ENCODE data around the gene PSENEN.
A peak's percentile ranks its signal among the peaks of the same experiment; 100 is the strongest.
"Not testable (repeated sequence)": the region's sequence is repeated elsewhere in the genome, so short reads cannot be mapped to it uniquely, and the experiment has no call there.

PSENEN gene

DNA sequence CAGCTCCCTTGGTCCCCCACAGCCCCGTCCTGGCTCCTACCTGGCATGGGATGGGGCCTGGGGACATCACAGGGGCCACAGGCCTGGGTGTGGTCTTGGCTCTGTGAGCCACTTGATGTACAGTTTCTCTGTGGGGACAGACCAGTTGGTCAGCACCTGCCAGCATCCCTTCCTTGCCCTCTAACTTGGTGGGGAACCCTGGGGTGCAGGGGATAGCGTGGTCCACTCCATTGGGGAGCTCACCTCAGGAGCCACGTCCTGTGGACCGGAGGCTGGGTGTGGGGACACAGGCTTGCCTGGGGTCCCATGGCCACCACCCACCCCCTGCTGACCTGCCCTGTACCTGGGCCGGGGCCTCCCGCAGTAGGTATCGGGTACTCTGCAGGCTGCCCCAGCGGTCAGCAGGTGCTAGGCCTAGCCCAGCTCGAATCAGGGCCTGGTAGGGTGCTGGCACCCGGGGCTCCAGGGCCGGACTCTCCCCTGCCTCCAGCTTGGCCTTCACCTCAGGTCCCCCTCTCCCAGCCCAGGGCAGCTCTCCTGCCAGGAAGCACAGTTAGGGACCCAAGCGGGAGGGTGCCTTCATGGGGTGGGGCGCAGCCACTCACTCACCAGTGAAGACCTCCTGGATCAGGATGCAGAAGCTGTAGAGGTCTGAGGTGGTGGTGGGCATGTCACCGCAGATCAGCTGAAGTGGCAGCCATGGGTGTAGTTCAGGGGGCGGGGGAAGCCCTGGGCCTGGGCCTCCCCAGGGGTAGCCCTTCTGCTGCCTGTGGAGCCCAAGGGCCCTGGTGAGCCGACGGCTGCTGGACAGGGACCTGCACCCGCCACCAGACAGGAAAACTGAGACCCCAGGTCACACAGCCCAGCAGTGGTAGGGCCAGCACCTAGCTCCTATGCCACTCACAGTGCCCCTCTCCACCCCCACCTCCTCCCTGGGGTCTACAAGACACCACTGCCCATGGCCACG lies 44.8 kb downstream of the PSENEN start:
- no peak for DNase-seq

GRCh38 chr19:35790981-35791813 lies 45.7 kb downstream of the PSENEN start:
- peak in 1 of 2 experiments; percentile 27 for DNase-seq

- no peak for DNase-seq
Observed at GRCh38 chr19:35791814-35792279, 46.4 kb downstream of the PSENEN start.

DNA sequence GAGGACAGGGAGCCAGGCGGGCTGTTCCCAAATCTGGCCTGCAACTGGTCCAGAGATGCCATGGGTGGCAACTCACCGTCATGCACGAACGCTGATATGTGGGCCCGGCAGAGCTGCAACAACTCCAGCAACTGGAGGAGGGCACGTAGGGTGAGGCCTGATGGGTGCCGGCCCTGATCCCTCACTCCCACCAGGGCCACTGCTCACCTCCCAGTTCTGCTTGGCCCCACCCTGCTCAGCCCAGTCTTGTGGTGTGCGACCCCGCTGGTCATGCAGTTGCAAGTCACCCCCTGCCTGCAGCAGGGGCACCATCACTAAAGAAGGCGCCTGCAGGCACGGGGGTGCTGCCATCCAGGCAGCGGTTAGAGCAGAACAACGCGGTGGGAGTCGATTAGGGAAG lies 46.9 kb downstream of the PSENEN start:
- DNase-seq: no peak

GRCh38 chr19:35792888-35793287 lies 47.4 kb downstream of the PSENEN start:
- DNase-seq: no peak

- DNase-seq: no peak
Observed at GRCh38 chr19:35793381-35794165, 48.1 kb downstream of the PSENEN start.

DNA sequence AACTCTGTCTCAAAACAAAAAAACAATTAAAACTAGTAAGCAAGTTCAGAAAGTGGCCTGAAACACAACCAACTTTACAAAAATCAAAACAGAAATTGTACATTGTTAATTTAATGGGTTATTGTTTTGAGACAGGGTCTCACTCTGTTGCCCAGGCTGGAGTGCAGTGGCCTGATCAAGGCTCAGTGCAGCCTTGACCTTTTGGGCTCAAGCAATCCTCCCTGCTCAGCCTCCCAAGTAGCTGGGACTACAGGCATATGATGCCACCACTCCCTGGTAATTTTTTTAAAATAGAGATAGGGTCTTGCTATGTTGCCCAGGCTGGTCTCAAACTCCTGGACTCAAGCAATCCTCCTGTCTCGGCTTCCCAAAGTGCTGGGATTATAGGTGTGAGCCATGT lies 50.1 kb downstream of the PSENEN start:
- not testable (repeated sequence) for DNase-seq
